GM21717 (cell line): ENCODE measurements around the gene ZNF674.

Experiments used
- ATAC-seq: cut with Tn5 transposase; IDR thresholded peaks from one replicate; pipeline ENCODE4 v1.9.1; 2021; ENCODE audit warnings: mild to moderate bottlenecking, moderate library complexity; ENCODE audit not compliant: unreplicated experiment

ZNF674 gene

GRCh38 chrX:46545111-46546005 lies at the start of gene ZNF674:
Gene ZNF674 (minus strand): TSS chrX:46545421. CDS start chrX:46542087, 3,334 bp downstream.
- peak; percentile 84 for ATAC-seq

DNA sequence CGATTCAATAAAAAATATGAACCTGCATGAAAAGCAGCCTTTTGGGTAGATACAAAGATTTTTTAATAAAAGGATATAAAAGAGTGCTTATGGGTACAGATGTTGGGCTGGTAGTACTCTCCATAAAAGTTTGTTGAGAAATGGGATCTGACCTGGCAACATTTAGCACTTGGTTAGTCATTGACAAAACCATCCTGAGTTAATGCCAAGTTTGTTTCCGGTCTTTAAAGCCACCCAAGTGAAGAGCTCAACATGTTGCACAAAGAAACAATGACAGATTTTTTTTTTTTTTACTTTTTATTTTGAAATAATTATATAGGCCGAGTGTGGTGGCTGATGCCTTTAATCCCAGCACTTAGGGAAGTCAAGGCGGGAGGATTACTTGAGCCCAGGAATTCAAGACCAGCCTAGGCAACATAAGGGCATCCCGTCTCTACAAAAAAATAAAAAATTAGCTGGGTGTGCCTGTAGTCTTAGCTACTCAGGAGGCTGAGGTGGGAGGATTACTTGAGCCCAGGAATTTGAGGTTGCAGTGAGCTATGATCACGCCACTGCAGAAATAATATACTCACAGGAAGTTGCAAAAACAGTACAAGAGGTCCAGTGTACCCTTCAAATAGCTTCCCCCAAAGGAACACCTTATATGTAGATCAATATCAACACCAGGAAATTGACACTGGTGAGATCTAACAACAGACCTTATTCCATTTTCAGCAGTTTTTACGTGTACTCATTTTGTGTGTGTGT lies 44.9 kb upstream of the ZNF674 start:
- no peak for ATAC-seq

- ATAC-seq = no peak
Observed at GRCh38 chrX:46588263-46588662, 43.0 kb upstream of the ZNF674 start.

GRCh38 chrX:46587753-46588171 lies 42.5 kb upstream of the ZNF674 start:
- no peak for ATAC-seq

DNA sequence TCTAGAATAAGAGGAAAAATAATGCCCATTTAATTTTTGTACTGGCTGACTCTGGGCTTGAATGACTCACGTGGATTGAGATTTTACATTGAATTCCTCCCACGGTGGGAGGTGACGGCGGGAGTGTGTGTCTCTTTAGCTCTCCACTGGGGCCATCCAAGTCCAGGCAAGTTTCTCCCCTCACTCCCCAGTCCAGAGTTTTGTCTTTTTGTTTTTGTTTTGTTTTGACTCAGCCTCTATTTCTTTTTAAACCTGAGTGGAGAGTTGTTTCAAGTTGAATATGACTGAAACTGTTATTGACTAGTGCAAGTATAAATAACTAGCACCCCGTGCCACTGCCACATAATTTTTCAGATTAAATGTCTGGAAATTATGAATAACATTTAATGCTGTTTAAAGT lies 41.9 kb upstream of the ZNF674 start:
- ATAC-seq = peak; percentile 74

GRCh38 chrX:46584736-46585135 lies 39.5 kb upstream of the ZNF674 start:
- ATAC-seq = no peak

GRCh38 chrX:46582966-46583365 lies 37.7 kb upstream of the ZNF674 start:
- no peak for ATAC-seq

- no peak for ATAC-seq
Observed at GRCh38 chrX:46582325-46582724, 37.1 kb upstream of the ZNF674 start.

DNA sequence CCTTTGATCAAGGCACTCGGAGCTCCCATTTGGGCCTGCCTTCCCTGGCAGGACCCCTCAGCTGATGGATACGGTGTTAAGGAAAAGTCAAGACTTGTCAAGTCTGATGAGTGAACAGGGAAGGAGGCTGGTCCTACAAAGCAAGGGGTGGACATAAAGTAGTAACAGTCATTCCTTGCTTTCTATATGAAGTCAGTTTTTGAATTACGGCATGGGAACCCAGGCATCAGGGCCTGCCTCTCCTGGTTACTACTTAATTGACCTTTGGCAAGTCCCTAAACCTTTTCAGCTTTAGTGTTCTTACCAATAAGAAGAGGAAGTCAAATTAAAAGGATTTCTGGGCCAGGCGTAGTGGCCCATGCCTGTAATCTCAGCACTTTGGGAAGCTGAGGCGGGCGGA lies 35.4 kb upstream of the ZNF674 start:
- ATAC-seq = no peak

DNA sequence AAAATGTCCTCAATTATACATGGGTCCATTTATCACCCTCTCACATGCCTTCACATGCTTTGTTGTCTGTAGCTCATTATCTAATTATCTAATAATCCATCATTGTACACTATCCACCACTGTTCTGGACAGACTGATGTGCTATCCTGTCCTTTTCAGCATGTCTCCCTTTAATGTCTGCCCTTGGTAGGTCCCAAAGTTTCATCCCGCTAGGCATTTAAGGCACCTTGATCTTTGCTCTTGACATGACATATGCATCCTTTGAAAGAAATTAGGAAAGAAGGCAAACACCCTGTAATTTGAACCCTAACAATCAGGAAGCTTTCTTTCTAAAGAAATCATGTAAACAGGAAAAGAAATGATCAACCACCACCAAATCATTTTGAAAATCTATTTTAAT lies 34.0 kb upstream of the ZNF674 start:
- no peak for ATAC-seq

- ATAC-seq = no peak
Observed at GRCh38 chrX:46577221-46578005, 32.2 kb upstream of the ZNF674 start.

DNA sequence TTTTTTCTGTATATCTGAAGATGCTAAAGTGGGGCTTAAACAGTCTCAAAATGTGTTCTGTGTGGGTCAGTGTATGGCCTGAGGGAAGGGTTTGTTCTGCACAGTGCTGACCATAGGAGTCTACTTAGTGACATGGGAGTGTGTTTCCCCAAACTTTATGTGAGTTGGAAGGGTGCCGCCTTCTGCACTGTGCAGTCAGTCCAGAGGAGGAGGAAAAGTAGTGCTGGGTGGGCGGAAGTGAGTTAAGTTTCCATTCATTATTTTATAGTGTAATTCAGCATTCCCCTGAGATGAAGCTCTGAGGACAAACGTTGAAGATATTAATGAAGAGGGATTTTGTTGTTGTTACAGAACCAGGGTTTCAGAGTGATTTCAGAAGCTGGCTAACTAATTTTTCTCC lies 31.2 kb upstream of the ZNF674 start:
- ATAC-seq = no peak

GRCh38 chrX:46575991-46576392 lies 30.8 kb upstream of the ZNF674 start:
- ATAC-seq = no peak

GRCh38 chrX:46575586-46575985 lies 30.4 kb upstream of the ZNF674 start:
- ATAC-seq = no peak

GRCh38 chrX:46574774-46575381 lies 29.7 kb upstream of the ZNF674 start:
- ATAC-seq = no peak

- no peak for ATAC-seq
Observed at GRCh38 chrX:46573892-46574773, 28.9 kb upstream of the ZNF674 start.

- peak; percentile 34 for ATAC-seq
Observed at GRCh38 chrX:46573331-46573891, 28.2 kb upstream of the ZNF674 start, which contains the start of gene CHST7. Gene CHST7 (plus strand): TSS chrX:46573765. CDS start chrX:46573932, 167 bp downstream.

GRCh38 chrX:46572340-46572936 lies 27.2 kb upstream of the ZNF674 start:
- ATAC-seq = peak; percentile 40
